WTC11 (cell line): Measurements from ENCODE around the gene EDC4. TPM values are rescaled to one million over a fixed set of nuclear protein-coding genes. Genes with fewer than 3 reads are reported as not detected.
A peak's percentile ranks its signal among the peaks of the same experiment; 100 is the strongest.

Experiments
- ATAC-seq: fragments of 200-7000 bp; cut with Tn5 transposase; 2 replicates; pipeline ENCODE4 v1.10.0; 2021; ENCODE audit warnings: mild to moderate bottlenecking, moderate library complexity
- CTCF ChIA-PET: fragments of 300-600 bp; sonication (Branson Sonifier 250); formaldehyde crosslinking; loops from one replicate; lab custom pipeline; 2021; ENCODE audit warnings: antibody characterized with exemption; lab: Charles Lee
- POLR2A ChIA-PET: fragments of 350-600 bp; sonication (Branson Sonifier 250); formaldehyde crosslinking; loops from one replicate; lab custom pipeline; 2021; ENCODE audit warnings: antibody characterized with exemption; lab: Charles Lee
- DNase-seq: peaks from one replicate; pipeline ENCODE4 v3.0.0; 2021; ENCODE audit warnings: low spot score
- H3K27ac Mint-ChIP-seq: 2 replicates; pipeline ENCODE4 v1.8.0; 2021; ENCODE audit warnings: mixed read lengths
- H3K27me3 Mint-ChIP-seq: 2 replicates; pipeline ENCODE4 v1.8.0; 2021; ENCODE audit warnings: low read depth, mild to moderate bottlenecking, moderate library complexity, mixed read lengths
- H3K36me3 Mint-ChIP-seq: 2 replicates; pipeline ENCODE4 v1.8.0; 2021; ENCODE audit warnings: mixed read lengths
- H3K4me1 Mint-ChIP-seq: 2 replicates; pipeline ENCODE4 v1.8.0; 2022; ENCODE audit warnings: mixed read lengths
- H3K4me3 Mint-ChIP-seq: 2 replicates; pipeline ENCODE4 v1.8.0; 2021; ENCODE audit warnings: mild to moderate bottlenecking, moderate library complexity, mixed read lengths
- H3K9me3 Mint-ChIP-seq: 2 replicates; pipeline ENCODE4 v1.8.0; 2021; ENCODE audit warnings: mixed read lengths
- AFF4 ChIP-seq: sonication (generic); formaldehyde crosslinking; IDR thresholded peaks from 2 replicates; pipeline ENCODE4 v1.8.1; 2023; ENCODE audit warnings: mild to moderate bottlenecking, missing genetic modification reagents, borderline replicate concordance
- CREB1 ChIP-seq: sonication (generic); formaldehyde crosslinking; IDR thresholded peaks from 2 replicates; pipeline ENCODE4 v1.8.0; 2023; ENCODE audit warnings: mild to moderate bottlenecking, missing genetic modification reagents
- E2F5 ChIP-seq: sonication (generic); formaldehyde crosslinking; IDR thresholded peaks from 2 replicates; pipeline ENCODE4 v1.8.1; 2022; ENCODE audit warnings: mild to moderate bottlenecking, moderate library complexity, missing genetic modification reagents
- ELF4 ChIP-seq: sonication (generic); formaldehyde crosslinking; IDR thresholded peaks from 2 replicates; pipeline ENCODE4 v1.8.1; 2022; ENCODE audit warnings: low read depth, mild to moderate bottlenecking, moderate library complexity, missing genetic modification reagents
- FOXP1 ChIP-seq: sonication (generic); formaldehyde crosslinking; IDR thresholded peaks from 2 replicates; pipeline ENCODE4 v1.8.0; 2022; ENCODE audit warnings: missing genetic modification reagents, mild to moderate bottlenecking, moderate library complexity, borderline replicate concordance
- GABPB1 ChIP-seq: sonication (generic); formaldehyde crosslinking; IDR thresholded peaks from 2 replicates; pipeline ENCODE4 v1.8.1; 2023; ENCODE audit warnings: mild to moderate bottlenecking, missing genetic modification reagents
- MAX ChIP-seq: sonication (generic); formaldehyde crosslinking; IDR thresholded peaks from 2 replicates; pipeline ENCODE4 v1.8.0; 2022; ENCODE audit warnings: mild to moderate bottlenecking, missing genetic modification reagents
- NFE2L1 ChIP-seq: sonication (generic); formaldehyde crosslinking; IDR thresholded peaks from 2 replicates; pipeline ENCODE4 v1.8.1; 2023; ENCODE audit warnings: missing genetic modification reagents
- SMAD3 ChIP-seq: sonication (generic); formaldehyde crosslinking; IDR thresholded peaks from 2 replicates; pipeline ENCODE4 v1.8.0; 2022; ENCODE audit warnings: missing genetic modification reagents, mild to moderate bottlenecking, borderline replicate concordance
- USF2 ChIP-seq: sonication (generic); formaldehyde crosslinking; IDR thresholded peaks from 2 replicates; pipeline ENCODE4 v1.8.1; 2023; ENCODE audit warnings: mild to moderate bottlenecking, missing genetic modification reagents, moderate library complexity
- ZNF263 ChIP-seq: sonication (generic); formaldehyde crosslinking; IDR thresholded peaks from 2 replicates; pipeline ENCODE4 v1.8.1; 2022; ENCODE audit warnings: low read depth, mild to moderate bottlenecking, moderate library complexity, missing genetic modification reagents
- total RNA-seq: library from RNA; stranded (reverse); gene quantifications from 3 replicates; pipeline ENCODE4 v1.2.3, GENCODE V29; 2021
- TF ChIP-seq, protein P1 (sequence below): sonication (generic); formaldehyde crosslinking; IDR thresholded peaks from 2 replicates; pipeline ENCODE4 v1.8.0; 2023; ENCODE audit warnings: missing genetic modification reagents, mild to moderate bottlenecking, borderline replicate concordance

The EDC4 gene
- total RNA-seq, 1 experiment from 2014 or later, result 83.7 TPM

GRCh38 chr16:67841198-67841815 lies 31.5 kb upstream of the EDC4 start:
- peak; percentile 3 for ATAC-seq
- POLR2A ChIA-PET, result interaction anchor here (0.6 to 1.5 kb wide), 4 partner anchors 9 to 602 kb away, joined by 3 to 5 read pairs (median 3); partner anchors contain the start of gene NRN1L

DNA sequence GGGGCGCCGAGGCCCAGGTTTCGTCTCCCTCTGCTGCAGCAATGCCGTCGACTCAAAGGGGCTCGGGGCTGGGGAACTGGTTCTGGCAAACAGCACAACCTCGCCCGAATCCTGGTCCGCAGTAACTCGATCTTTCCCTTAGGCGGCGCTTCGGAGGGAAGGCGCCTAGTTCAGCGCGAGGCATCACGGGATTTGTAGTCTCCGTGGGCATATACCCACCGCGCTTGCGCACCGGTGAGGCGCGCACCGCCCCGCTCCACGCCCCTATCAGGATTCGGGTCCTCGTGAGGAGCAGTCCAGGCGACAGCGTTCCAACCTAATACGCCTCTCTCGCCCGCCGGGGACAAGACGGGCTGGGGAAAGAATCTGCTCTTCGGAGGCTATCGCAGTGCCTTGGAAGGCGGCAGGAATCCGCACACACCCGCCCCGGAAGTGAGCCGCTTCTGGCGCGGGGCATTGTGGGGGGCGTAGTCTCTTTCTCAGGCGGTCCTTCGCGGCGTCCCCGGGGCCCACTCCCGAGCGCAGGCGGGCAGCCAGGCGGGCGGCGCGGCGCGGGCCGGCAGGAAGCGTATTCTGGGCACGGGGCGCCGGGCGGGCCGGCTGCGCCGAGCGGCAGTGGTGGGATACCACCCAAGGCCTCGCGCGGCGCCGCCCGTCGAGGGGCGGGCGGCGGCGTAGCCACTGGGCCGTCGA lies 30.9 kb upstream of the EDC4 start, which contains the start of gene THAP11:
Gene THAP11 (plus strand): TSS at position 505 of the 693 bp plus-strand sequence. CDS start 235 bp downstream, outside the sequence.
- peak; percentile 51 for ATAC-seq
- peak; percentile 98 for DNase-seq
- H3K36me3 Mint-ChIP-seq, result no peaks in the 10 kb centered on the region
- H3K4me1 Mint-ChIP-seq, result peaks cover 40% of the 10 kb centered on the region
- peak within 1 kb of the TSS; percentile 94 for H3K4me3 Mint-ChIP-seq
- ChIA-PET POLR2A (interaction anchor here (1.5 kb wide), 1 partner anchor 25 kb away, joined by 3 read pairs; no protein-coding TSS in a partner anchor), CTCF (interaction anchor here (0.5 to 3.2 kb wide), 5 partner anchors 26 to 400 kb away, joined by 3 to 49 read pairs (median 4); no protein-coding TSS in a partner anchor)
- peak within 1 kb of the TSS; percentile 97 for H3K27ac Mint-ChIP-seq
- no peaks in the 10 kb centered on the region for H3K9me3 Mint-ChIP-seq
- H3K27me3 Mint-ChIP-seq, result no peaks in the 10 kb centered on the region
- TF ChIP-seq NFE2L1 (CRISPR knock-in tag) (peak; percentile 30; the same call in 1 of the 2 replicates), GABPB1 (peak; percentile 82), ZNF263 (CRISPR knock-in tag) (no peak), FOXP1 (CRISPR knock-in tag) (peak; percentile 10; the same call in 1 of the 2 replicates), USF2 (CRISPR knock-in tag) (peak; percentile 19; the same call in 1 of the 2 replicates), E2F5 (CRISPR knock-in tag) (peak; percentile 56; the same call in 1 of the 2 replicates), CREB1 (CRISPR knock-in tag) (no peak), ELF4 (CRISPR knock-in tag) (no peak), MAX (CRISPR knock-in tag) (peak; percentile 71), SMAD3 (CRISPR knock-in tag) (0 out of 2 replicates have a peak, but pooled peaks have one; percentile 29)
- TF ChIP-seq, protein P1, sequence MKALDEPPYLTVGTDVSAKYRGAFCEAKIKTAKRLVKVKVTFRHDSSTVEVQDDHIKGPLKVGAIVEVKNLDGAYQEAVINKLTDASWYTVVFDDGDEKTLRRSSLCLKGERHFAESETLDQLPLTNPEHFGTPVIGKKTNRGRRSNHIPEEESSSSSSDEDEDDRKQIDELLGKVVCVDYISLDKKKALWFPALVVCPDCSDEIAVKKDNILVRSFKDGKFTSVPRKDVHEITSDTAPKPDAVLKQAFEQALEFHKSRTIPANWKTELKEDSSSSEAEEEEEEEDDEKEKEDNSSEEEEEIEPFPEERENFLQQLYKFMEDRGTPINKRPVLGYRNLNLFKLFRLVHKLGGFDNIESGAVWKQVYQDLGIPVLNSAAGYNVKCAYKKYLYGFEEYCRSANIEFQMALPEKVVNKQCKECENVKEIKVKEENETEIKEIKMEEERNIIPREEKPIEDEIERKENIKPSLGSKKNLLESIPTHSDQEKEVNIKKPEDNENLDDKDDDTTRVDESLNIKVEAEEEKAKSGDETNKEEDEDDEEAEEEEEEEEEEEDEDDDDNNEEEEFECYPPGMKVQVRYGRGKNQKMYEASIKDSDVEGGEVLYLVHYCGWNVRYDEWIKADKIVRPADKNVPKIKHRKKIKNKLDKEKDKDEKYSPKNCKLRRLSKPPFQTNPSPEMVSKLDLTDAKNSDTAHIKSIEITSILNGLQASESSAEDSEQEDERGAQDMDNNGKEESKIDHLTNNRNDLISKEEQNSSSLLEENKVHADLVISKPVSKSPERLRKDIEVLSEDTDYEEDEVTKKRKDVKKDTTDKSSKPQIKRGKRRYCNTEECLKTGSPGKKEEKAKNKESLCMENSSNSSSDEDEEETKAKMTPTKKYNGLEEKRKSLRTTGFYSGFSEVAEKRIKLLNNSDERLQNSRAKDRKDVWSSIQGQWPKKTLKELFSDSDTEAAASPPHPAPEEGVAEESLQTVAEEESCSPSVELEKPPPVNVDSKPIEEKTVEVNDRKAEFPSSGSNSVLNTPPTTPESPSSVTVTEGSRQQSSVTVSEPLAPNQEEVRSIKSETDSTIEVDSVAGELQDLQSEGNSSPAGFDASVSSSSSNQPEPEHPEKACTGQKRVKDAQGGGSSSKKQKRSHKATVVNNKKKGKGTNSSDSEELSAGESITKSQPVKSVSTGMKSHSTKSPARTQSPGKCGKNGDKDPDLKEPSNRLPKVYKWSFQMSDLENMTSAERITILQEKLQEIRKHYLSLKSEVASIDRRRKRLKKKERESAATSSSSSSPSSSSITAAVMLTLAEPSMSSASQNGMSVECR (CRISPR knock-in tag), result peak; percentile 22; the same call in 1 of the 2 replicates

More at GRCh38 chr16:67841198-67841815, 31.5 kb upstream of the EDC4 start:
- peak overlapping the region; percentile 97 for H3K27ac Mint-ChIP-seq
- H3K4me1 Mint-ChIP-seq, result peaks cover 40% of the 10 kb centered on the region
- TF ChIP-seq AFF4 (CRISPR knock-in tag), result 0 out of 2 replicates have a peak, but pooled peaks have one; percentile 29
- TF ChIP-seq USF2 (CRISPR knock-in tag), result no peak
- H3K4me3 Mint-ChIP-seq, result peak overlapping the region; percentile 93
- DNase-seq, result no peak
- no peaks in the 10 kb centered on the region for H3K9me3 Mint-ChIP-seq
- H3K27me3 Mint-ChIP-seq, result no peaks in the 10 kb centered on the region
- no peaks in the 10 kb centered on the region for H3K36me3 Mint-ChIP-seq
- CTCF ChIA-PET, result interaction anchor here (0.5 to 3.2 kb wide), 9 partner anchors 12 to 400 kb away, joined by 3 to 49 read pairs (median 4); partner anchors contain the start of genes NRN1L, RANBP10 and TSNAXIP1
